Measurements from ENCODE around the gene SLC35A5. TPM values are rescaled to one million over a fixed set of nuclear protein-coding genes. Genes with fewer than 3 reads are reported as not detected.
A peak's percentile ranks its signal among the peaks of the same experiment; 100 is the strongest.
"Not testable (repeated sequence)": the region's sequence is repeated elsewhere in the genome, so short reads cannot be mapped to it uniquely, and the experiment has no call there.

SLC35A5 gene
- 14.1 and 20.9 TPM in 2 replicates for total RNA-seq

- peak within 1 kb of the TSS; percentile 62 for H3K4me3 ChIP-seq (ENCODE audit: low read depth, low read length)
- DNase-seq (ENCODE audit: low read depth), result peak; percentile 86
- TF ChIP-seq CTCF (conservative IDR thresholded peaks at IDR 0.05; ENCODE audit: low read depth, low read length), result no peak
These were observed at the start of gene SLC35A5, which contains the start of gene ATG3 for GRCh38 chr3:112561734-112562529. Gene SLC35A5, plus strand, starts transcription at chr3:112562045. Its CDS starts 1,359 bp downstream, at chr3:112563404. Gene ATG3, minus strand, starts transcription at chr3:112561962. Its CDS starts 434 bp downstream, at chr3:112561528.

- no peak for DNase-seq (ENCODE audit: low read depth)
- no peak for TF ChIP-seq CTCF (conservative IDR thresholded peaks at IDR 0.05; ENCODE audit: low read depth, low read length)
- H3K4me3 ChIP-seq (ENCODE audit: low read depth, low read length), result no peak overlapping the region
These were observed 49.5 kb upstream of the SLC35A5 start for GRCh38 chr3:112512320-112512719.

GRCh38 chr3:112514527-112515128, 47.2 kb upstream of the SLC35A5 start:
- DNase-seq (ENCODE audit: low read depth), result peak; percentile 33
- no peak for TF ChIP-seq CTCF (conservative IDR thresholded peaks at IDR 0.05; ENCODE audit: low read depth, low read length)
- no peak overlapping the region for H3K4me3 ChIP-seq (ENCODE audit: low read depth, low read length)

GRCh38 chr3:112518970-112519369, 42.9 kb upstream of the SLC35A5 start:
- peak; percentile 16 for DNase-seq (ENCODE audit: low read depth)
- not testable (repeated sequence) for H3K4me3 ChIP-seq (ENCODE audit: low read depth, low read length)

- peak; percentile 83 for TF ChIP-seq CTCF (conservative IDR thresholded peaks at IDR 0.05; ENCODE audit: low read depth, low read length)
- DNase-seq (ENCODE audit: low read depth), result peak; percentile 38
- H3K4me3 ChIP-seq (ENCODE audit: low read depth, low read length), result no peak overlapping the region
These were observed 42.3 kb upstream of the SLC35A5 start for GRCh38 chr3:112519424-112520001.

GRCh38 chr3:112524127-112524526, 37.7 kb upstream of the SLC35A5 start:
- H3K4me3 ChIP-seq (ENCODE audit: low read depth, low read length); DNase-seq (ENCODE audit: low read depth): not testable (repeated sequence)

- no peak for TF ChIP-seq CTCF (conservative IDR thresholded peaks at IDR 0.05; ENCODE audit: low read depth, low read length)
- no peak for DNase-seq (ENCODE audit: low read depth)
- no peak overlapping the region for H3K4me3 ChIP-seq (ENCODE audit: low read depth, low read length)
These were observed 31.3 kb upstream of the SLC35A5 start for GRCh38 chr3:112530573-112530972.

All from epithelial cell of proximal tubule (primary cell).